MCF 10A (cell line): ENCODE measurements around the gene FNTB. TPM values are rescaled to one million over a fixed set of nuclear protein-coding genes. Genes with fewer than 3 reads are reported as not detected.

ENCODE experiments used
- BruUV-seq: library from RNA; stranded (reverse); fragments of 400-500 nt; replicated peaks from 2 replicates; lab custom pipeline; 2021; lab: Mats Ljungman, UMichigan
- CTCF ChIA-PET: fragments of 300-600 bp; sonication (Branson Sonifier 250); formaldehyde crosslinking; extraction: SDS; loops from one replicate; lab custom pipeline; 2021; ENCODE audit warnings: antibody characterized with exemption, inconsistent platforms; lab: Yijun Ruan, JAX
- POLR2A ChIA-PET: fragments of 300-600, 350-650 bp; sonication (Branson Sonifier 250); formaldehyde crosslinking; extraction: SDS; loops from one replicate; lab custom pipeline; 2020; ENCODE audit warnings: antibody characterized with exemption, inconsistent platforms; lab: Yijun Ruan, JAX
- DNase-seq: peaks from one replicate; pipeline ENCODE4 v3.0.0-alpha.2; 2018; ENCODE audit not compliant: unreplicated experiment
- H3K27ac Mint-ChIP-seq: one replicate; pipeline ENCODE4 v1.8.0; 2022; ENCODE audit warnings: mild to moderate bottlenecking, low read depth, mixed read lengths; ENCODE audit not compliant: unreplicated experiment
- H3K27me3 Mint-ChIP-seq: one replicate; pipeline ENCODE4 v1.8.0; 2022; ENCODE audit warnings: mixed read lengths; ENCODE audit not compliant: insufficient read depth, unreplicated experiment
- H3K36me3 Mint-ChIP-seq: one replicate; pipeline ENCODE4 v1.8.0; 2022; ENCODE audit warnings: mild to moderate bottlenecking, moderate library complexity, mixed read lengths; ENCODE audit not compliant: insufficient read depth, unreplicated experiment
- H3K4me1 Mint-ChIP-seq: one replicate; pipeline ENCODE4 v1.8.0; 2022; ENCODE audit warnings: mixed read lengths; ENCODE audit not compliant: insufficient read depth, unreplicated experiment
- H3K4me3 Mint-ChIP-seq: one replicate; pipeline ENCODE4 v1.8.0; 2022; ENCODE audit warnings: mild to moderate bottlenecking, moderate library complexity, mixed read lengths; ENCODE audit not compliant: unreplicated experiment
- H3K9me3 Mint-ChIP-seq: one replicate; pipeline ENCODE4 v1.8.0; 2022; ENCODE audit warnings: mixed read lengths; ENCODE audit not compliant: unreplicated experiment
- CTCF ChIP-seq: fragments of 200-600 bp; IDR thresholded peaks from one replicate; pipeline ENCODE4 v1.8.0; 2022; ENCODE audit warnings: antibody characterized with exemption, mild to moderate bottlenecking; ENCODE audit not compliant: unreplicated experiment
- intact Hi-C: fragments of 100-400 bp; cut with micrococcal nuclease; formaldehyde crosslinking; loops from 2 replicates; pipeline ENCODE4 v1.14.1; 2022
- total RNA-seq: library from RNA; stranded (reverse); gene quantifications from 2 replicates; pipeline ENCODE4 v1.2.3, GENCODE V29; 2022

The FNTB gene
- total RNA-seq, 1 experiment from 2014 or later, result 12.2 TPM

DNA sequence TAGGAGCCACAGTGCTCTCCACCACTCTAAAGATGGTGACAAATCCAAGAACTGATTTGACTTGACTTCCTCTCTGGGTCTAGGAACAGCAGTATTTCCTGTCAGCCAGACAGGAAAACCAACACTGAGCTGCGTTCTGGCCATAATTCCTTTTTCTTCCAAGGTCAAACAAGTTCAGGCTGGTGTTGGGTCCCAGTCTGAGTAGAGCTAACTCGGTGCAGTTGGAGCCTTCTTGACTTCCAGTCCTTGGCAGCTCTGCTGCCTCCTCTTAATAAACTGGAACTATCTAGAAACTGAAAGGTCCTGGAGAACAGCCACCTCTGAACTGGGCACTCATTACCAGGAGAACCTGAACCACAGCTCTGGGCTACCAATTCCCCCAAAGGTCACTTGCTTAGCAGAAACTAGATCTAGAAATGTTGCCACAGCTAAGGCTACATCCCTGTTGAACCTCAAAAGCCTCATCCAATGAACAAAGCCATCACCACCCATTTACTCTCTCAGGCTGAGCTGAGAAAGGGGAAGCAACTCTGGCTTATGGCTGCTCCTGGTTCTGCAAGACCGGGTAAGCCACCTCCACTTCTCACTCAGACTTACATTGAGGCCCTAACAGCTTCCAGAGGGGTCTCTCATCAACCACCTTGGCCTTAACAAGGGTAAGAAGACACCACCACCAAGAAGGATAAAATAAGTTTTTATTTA, 87.9 kb downstream of the FNTB start:
- Mint-ChIP-seq H3K9me3 (no peaks in the 10 kb centered on the region), H3K36me3 (peaks cover 63% of the 10 kb centered on the region), H3K4me3 (no peak overlapping the region), H3K27ac (no peak overlapping the region), H3K4me1 (no peaks in the 10 kb centered on the region), H3K27me3 (no peaks in the 10 kb centered on the region)
- ChIA-PET POLR2A (interaction anchor here (1.3 kb wide), 1 partner anchor 88 kb away, joined by 5 read pairs; the partner anchor contains the start of gene FNTB), CTCF (interaction anchor here (0.7 to 1.6 kb wide), 3 partner anchors 10 to 263 kb away, joined by 3 read pairs; partner anchors contain the start of gene FNTB)
- BruUV-seq, result no TSS peak
- DNase-seq, result no peak
- no peak for TF ChIP-seq CTCF
- intact Hi-C loops, result no loop called here

- Mint-ChIP-seq H3K27ac (no peak overlapping the region), H3K9me3 (no peaks in the 10 kb centered on the region), H3K27me3 (no peaks in the 10 kb centered on the region), H3K36me3 (peaks cover 74% of the 10 kb centered on the region), H3K4me3 (no peak overlapping the region), H3K4me1 (no peaks in the 10 kb centered on the region)
- no peak for TF ChIP-seq CTCF
- intact Hi-C loops, result no loop called here
- CTCF ChIA-PET, result interaction anchor here (1.0 to 1.6 kb wide), 2 partner anchors 9 to 252 kb away, joined by 3 read pairs; no protein-coding TSS in a partner anchor
- POLR2A ChIA-PET, result no interaction called here
- BruUV-seq, result no TSS peak
- no peak for DNase-seq
These were observed 89.1 kb downstream of the FNTB start for GRCh38 chr14:65075628-65076325.

DNA sequence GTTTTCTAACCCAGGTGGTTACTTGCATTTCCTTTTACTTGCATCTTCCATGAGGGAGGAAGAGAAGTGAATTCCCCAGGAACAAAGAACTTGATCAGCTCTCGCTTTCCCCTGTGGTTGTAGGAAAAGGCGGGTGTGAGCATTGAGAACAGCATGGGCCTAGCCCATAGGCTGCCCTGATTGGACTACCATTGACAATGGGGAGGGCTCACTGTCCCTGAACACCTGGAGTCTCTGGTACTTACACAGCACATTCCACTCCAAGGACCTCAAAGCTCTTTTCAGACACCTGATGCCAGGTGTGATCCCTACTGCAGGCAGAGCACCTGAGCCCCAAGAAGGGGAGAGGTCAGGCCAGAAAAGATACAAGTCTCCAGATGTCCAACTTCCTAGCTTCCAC, 90.6 kb downstream of the FNTB start:
- Mint-ChIP-seq H3K27me3 (no peaks in the 10 kb centered on the region), H3K4me1 (no peaks in the 10 kb centered on the region), H3K9me3 (no peaks in the 10 kb centered on the region), H3K4me3 (no peak overlapping the region), H3K36me3 (peaks cover 88% of the 10 kb centered on the region), H3K27ac (no peak overlapping the region)
- CTCF ChIA-PET, result interaction anchor here (0.5 to 0.8 kb wide), 3 partner anchors 23 to 748 kb away, joined by 3 read pairs; no protein-coding TSS in a partner anchor
- no TSS peak for BruUV-seq
- POLR2A ChIA-PET, result no interaction called here
- no peak for DNase-seq
- TF ChIP-seq CTCF, result no peak
- intact Hi-C loops, result no loop called here

DNA sequence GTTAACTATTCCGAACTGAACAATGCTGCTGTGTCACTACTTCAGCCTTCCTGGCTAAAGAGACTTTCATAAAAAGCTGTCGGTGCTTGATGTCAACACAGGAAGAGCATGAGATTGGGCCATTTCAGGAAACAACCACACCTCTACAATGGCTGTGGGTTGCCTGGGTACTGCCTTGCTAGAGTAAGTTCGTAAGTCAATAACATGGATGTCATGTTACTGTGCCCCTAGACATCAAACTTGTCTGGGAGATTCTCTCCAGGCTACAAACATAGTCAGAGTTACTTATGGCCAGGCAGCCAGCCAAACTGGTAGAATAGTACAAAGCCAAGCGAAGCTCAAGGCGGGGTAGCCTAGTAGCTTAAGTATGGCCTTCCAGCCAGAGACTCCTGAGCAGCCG, 92.5 kb downstream of the FNTB start:
- H3K4me3 Mint-ChIP-seq, result no peak overlapping the region
- no peak overlapping the region for H3K27ac Mint-ChIP-seq
- no peak for TF ChIP-seq CTCF
- no TSS peak for BruUV-seq
- ChIA-PET POLR2A (interaction anchor here (0.7 to 1.3 kb wide), 2 partner anchors 9 to 43 kb away, joined by 3 read pairs; no protein-coding TSS in a partner anchor), CTCF (no interaction called here)
- no peaks in the 10 kb centered on the region for H3K4me1 Mint-ChIP-seq
- DNase-seq, result no peak
- intact Hi-C loops, result no loop called here
- H3K27me3 Mint-ChIP-seq, result no peaks in the 10 kb centered on the region
- no peaks in the 10 kb centered on the region for H3K9me3 Mint-ChIP-seq
- peaks cover 89% of the 10 kb centered on the region for H3K36me3 Mint-ChIP-seq
